ENCODE measurements around the gene MSL2.
"Not testable (repeated sequence)": the region's sequence is repeated elsewhere in the genome, so short reads cannot be mapped to it uniquely, and the experiment has no call there.

MSL2 gene

GRCh38 chr3:136142592-136142991, 53.5 kb downstream of the MSL2 start:
- no peak for DNase-seq

GRCh38 chr3:136141891-136142290, 54.2 kb downstream of the MSL2 start:
- no peak for DNase-seq

- DNase-seq, result no peak
Observed at GRCh38 chr3:136141291-136141785, 54.8 kb downstream of the MSL2 start.

GRCh38 chr3:136136454-136136853, 59.7 kb downstream of the MSL2 start:
- no peak for DNase-seq

GRCh38 chr3:136135039-136135802, 60.9 kb downstream of the MSL2 start:
- DNase-seq, result no peak

- DNase-seq, result no peak
Observed at GRCh38 chr3:136134091-136134490, 62.0 kb downstream of the MSL2 start.

- DNase-seq, result not testable (repeated sequence)
Observed at GRCh38 chr3:136131647-136132046, 64.5 kb downstream of the MSL2 start.

- no peak for DNase-seq
Observed at GRCh38 chr3:136122006-136122405, 74.1 kb downstream of the MSL2 start.

- DNase-seq, result no peak
Observed at GRCh38 chr3:136120373-136121348, 75.5 kb downstream of the MSL2 start.

GRCh38 chr3:136119783-136120182, 76.4 kb downstream of the MSL2 start:
- not testable (repeated sequence) for DNase-seq

GRCh38 chr3:136119332-136119731, 76.8 kb downstream of the MSL2 start:
- DNase-seq, result not testable (repeated sequence)

- no peak for DNase-seq
Observed at GRCh38 chr3:136114421-136114820, 81.7 kb downstream of the MSL2 start.

- DNase-seq, result no peak
Observed at GRCh38 chr3:136110481-136110880, 85.7 kb downstream of the MSL2 start.

GRCh38 chr3:136109499-136109898, 86.6 kb downstream of the MSL2 start:
- DNase-seq, result no peak

- no peak for DNase-seq
Observed at GRCh38 chr3:136106101-136106500, 90.0 kb downstream of the MSL2 start.

- no peak for DNase-seq
Observed at GRCh38 chr3:136105044-136105443, 91.1 kb downstream of the MSL2 start.
